Liver (tissue), 9 donors: ENCODE results near the gene CAPG. TPM values are rescaled to one million over a fixed set of nuclear protein-coding genes. Genes with fewer than 3 reads are reported as not detected.

Experiments used
- DNase-seq: peaks from one replicate; pipeline ENCODE4 v3.0.0-alpha.2; 2017; ENCODE audit warnings: low spot score
- H3K27ac ChIP-seq, 2 donors: one replicate each; pipeline ENCODE4 v1.7.0; 2013; ENCODE audit warnings: inconsistent platforms in 2 of 2, low read length in 2 of 2, control low read depth in 1 of 2, low read depth in 1 of 2, mild to moderate bottlenecking in 1 of 2
- H3K27me3 ChIP-seq, 4 donors: one replicate each; pipeline versions ENCODE4 v1.6.1 to v1.7.0; 2013; ENCODE audit warnings: low read length in 3 of 4, inconsistent platforms in 1 of 4, mild to moderate bottlenecking in 1 of 4, moderate library complexity in 1 of 4; ENCODE audit not compliant: control insufficient read depth in 4 of 4, insufficient read depth in 4 of 4
- H3K36me3 ChIP-seq, 4 donors: one replicate each; pipeline versions ENCODE4 v1.6.1 to v1.7.0; 2013; ENCODE audit warnings: low read length in 3 of 4, mild to moderate bottlenecking in 3 of 4, low read depth in 1 of 4, moderate library complexity in 1 of 4; ENCODE audit not compliant: control insufficient read depth in 4 of 4, insufficient read depth in 3 of 4
- H3K4me1 ChIP-seq, 4 donors: one replicate each; pipeline versions ENCODE4 v1.6.1 to v1.7.0; 2013; ENCODE audit warnings: low read length in 3 of 4, mild to moderate bottlenecking in 3 of 4, moderate library complexity in 1 of 4; ENCODE audit not compliant: control insufficient read depth in 4 of 4, insufficient read depth in 4 of 4
- H3K4me3 ChIP-seq, 3 donors: one replicate each; pipeline versions ENCODE4 v1.6.1 to v1.7.0; 2013; ENCODE audit warnings: low read length in 3 of 3, control low read depth in 1 of 3, low read depth in 1 of 3, mild to moderate bottlenecking in 1 of 3
- H3K9ac ChIP-seq, 2 donors: one replicate each; pipeline ENCODE4 v1.7.0; 2013; ENCODE audit warnings: low read length in 2 of 2, mild to moderate bottlenecking in 2 of 2, moderate library complexity in 2 of 2, control low read depth in 1 of 2, low read depth in 1 of 2
- H3K9me3 ChIP-seq, 4 donors: one replicate each; pipeline versions ENCODE4 v1.6.1 to v1.7.0; 2013; ENCODE audit warnings: low read length in 3 of 4; ENCODE audit not compliant: control insufficient read depth in 4 of 4
- EGR1 ChIP-seq, 2 donors: IDR thresholded peaks; 2 replicates each; pipeline ENCODE4 v1.6.1; 2016 to 2018; ENCODE audit warnings: antibody characterized with exemption in 2 of 2, low read depth in 2 of 2
- FOXA1 ChIP-seq: IDR thresholded peaks from 2 replicates; pipeline ENCODE4 v1.6.1; 2016; ENCODE audit warnings: antibody characterized with exemption
- FOXA2 ChIP-seq: IDR thresholded peaks from 2 replicates; pipeline ENCODE4 v1.6.1; 2016; ENCODE audit warnings: antibody characterized with exemption
- GABPA ChIP-seq, 2 donors: IDR thresholded peaks in 1 of 2; conservative IDR thresholded peaks in 1 of 2; 2 replicates each; pipeline ENCODE4 v1.6.1; 2016; ENCODE audit warnings: antibody characterized with exemption in 2 of 2, mild to moderate bottlenecking in 1 of 2, moderate library complexity in 1 of 2
- HNF4A ChIP-seq, 2 donors: conservative IDR thresholded peaks; 2 replicates each; pipeline ENCODE4 v1.6.1; 2016; ENCODE audit warnings: antibody characterized with exemption in 2 of 2, mild to moderate bottlenecking in 2 of 2
- HNF4G ChIP-seq: IDR thresholded peaks from 2 replicates; pipeline ENCODE4 v1.6.1; 2016; ENCODE audit warnings: antibody characterized with exemption
- JUND ChIP-seq, 2 donors: IDR thresholded peaks; 2 replicates each; pipeline ENCODE4 v1.6.1; 2016; ENCODE audit warnings: antibody characterized with exemption in 2 of 2
- NR2F2 ChIP-seq: IDR thresholded peaks from 2 replicates; pipeline ENCODE4 v1.6.1; 2016; ENCODE audit warnings: antibody characterized with exemption
- RAD21 ChIP-seq, 2 donors: IDR thresholded peaks; 2 replicates each; pipeline ENCODE4 v1.6.1; 2016; ENCODE audit warnings: antibody characterized with exemption in 2 of 2, mild to moderate bottlenecking in 2 of 2
- RXRA ChIP-seq, 2 donors: IDR thresholded peaks; 2 replicates each; pipeline ENCODE4 v1.6.1; 2017 to 2018; ENCODE audit warnings: antibody characterized with exemption in 2 of 2, mild to moderate bottlenecking in 1 of 2
- SP1 ChIP-seq: IDR thresholded peaks from 2 replicates; pipeline ENCODE4 v1.6.1; 2018; ENCODE audit warnings: antibody characterized with exemption, mild to moderate bottlenecking
- TAF1 ChIP-seq: conservative IDR thresholded peaks from 2 replicates; pipeline ENCODE4 v1.6.1; 2016; ENCODE audit warnings: antibody characterized with exemption, mild to moderate bottlenecking
- YY1 ChIP-seq: IDR thresholded peaks from 2 replicates; pipeline ENCODE4 v1.6.1; 2016; ENCODE audit warnings: antibody characterized with exemption, mild to moderate bottlenecking
- WGBS: extraction: QIAGEN DNeasy Blood & Tissue Kit; methylation state at CpG from one replicate; pipeline ENCODE4 v1.1.7; 2013; 5-methylcytosine and 5-hydroxymethylcytosine counted together
- polyA plus RNA-seq, 2 donors: library from polyadenylated mRNA; stranded (reverse) in 1 of 2; unstranded in 1 of 2; fragments of 200-250 nt in 1 of 2; fragments of >200 nt in 1 of 2; fragmentation: Nextera tagmentation in 1 of 2; extraction: Ambion mirVana in 1 of 2; gene quantifications; one replicate each; pipeline versions ENCODE4 v1.2.1 to v1.2.3, GENCODE V29; 2013 to 2015
- total RNA-seq, 2 donors: library from RNA; depleted of rRNA; stranded (reverse); fragments of >200 nt; gene quantifications; one replicate each; pipeline ENCODE4 v1.2.3, GENCODE V29; 2014
- TF ChIP-seq, protein P1 (sequence below): IDR thresholded peaks from 2 replicates; pipeline ENCODE4 v1.6.1; 2016; ENCODE audit warnings: antibody characterized with exemption
- TF ChIP-seq, protein P2 (sequence below): fragments of 150-350 bp; IDR thresholded peaks from 2 replicates; pipeline ENCODE4 v1.5.1; 2017; ENCODE audit warnings: improper control_type of control experiment, low read depth, low read length; ENCODE audit not compliant: missing input control
- TF ChIP-seq, protein P3 (sequence below): IDR thresholded peaks from 2 replicates; pipeline ENCODE4 v1.6.1; 2016; ENCODE audit warnings: antibody characterized with exemption, mild to moderate bottlenecking
- TF ChIP-seq, protein P4 (sequence below): IDR thresholded peaks from 2 replicates; pipeline ENCODE4 v1.6.1; 2016; ENCODE audit warnings: antibody characterized with exemption
- TF ChIP-seq, protein P5 (sequence below): IDR thresholded peaks from 2 replicates; pipeline ENCODE4 v1.6.1; 2016; ENCODE audit warnings: antibody characterized with exemption
- donor health status: healthy.
- donor health status: healthy.
- donor health status: healthy.
- donor health status: healthy.
- donor health status: healthy.

Gene CAPG
- total and polyA plus RNA-seq, 4 donors = 2.7 to 19.3 (median 5.2) TPM

DNA sequence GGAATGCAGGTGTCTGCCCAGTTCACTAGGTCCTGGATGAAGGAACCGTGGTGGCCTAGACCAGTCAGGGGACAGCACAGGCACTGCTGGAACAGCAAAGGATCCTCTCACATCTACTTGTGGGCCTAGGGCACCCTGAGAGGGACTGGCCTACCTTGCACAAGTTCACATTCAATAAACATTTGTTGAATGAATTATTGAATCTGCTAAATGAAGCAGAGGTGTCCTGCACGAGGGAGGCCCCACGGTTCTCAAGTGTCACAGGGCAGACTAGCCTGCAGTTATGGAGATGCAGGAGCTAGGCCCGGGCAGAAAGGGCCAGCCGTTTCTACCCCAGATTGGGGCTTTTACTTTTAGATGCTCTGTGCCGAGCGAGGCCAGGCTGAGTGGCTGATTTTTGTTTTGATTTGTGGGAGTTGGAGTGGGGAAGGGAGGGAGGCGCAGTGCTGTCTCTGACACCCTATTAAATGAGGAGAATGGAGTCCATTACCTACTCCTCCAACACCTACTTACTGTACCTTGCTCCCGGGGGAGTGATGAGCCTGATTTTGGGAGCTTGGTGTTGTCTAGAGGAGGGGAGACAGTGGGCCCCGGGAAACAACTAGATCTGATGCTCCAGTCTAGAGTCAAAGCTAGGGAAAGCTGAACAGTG is 26.8 kb upstream of the CAPG start:
- WGBS = 71% methylated on average over 10 of the region's 10 CpGs
- Histone ChIP-seq H3K9ac (peak overlapping the region; percentile 37 to 39), H3K36me3 (no peaks in the 10 kb centered on the region), H3K9me3 (no peaks in the 10 kb centered on the region), H3K4me1 (peaks cover 16 to 23% (median 20%) of the 10 kb centered on the region in 4 donors), H3K27ac (peak overlapping the region; percentile 57 to 86), H3K4me3 (no peak overlapping the region), H3K27me3 (no peaks in the 10 kb centered on the region)
- no peak for DNase-seq
- TF ChIP-seq SP1 (no peak), EGR1 (IDR thresholded peaks at IDR 0.05; ENCODE audit: low read depth in 2 of 2) (no peak), YY1 (no peak), JUND (IDR thresholded peaks at IDR 0.05) (no peak), RAD21 (IDR thresholded peaks at IDR 0.05) (no peak), TAF1 (no peak), FOXA2 (no peak), FOXA1 (no peak), GABPA (IDR thresholded peaks at IDR 0.05 in 1 of 2, conservative IDR thresholded peaks at IDR 0.05 in 1 of 2) (no peak), NR2F2 (no peak), RXRA (IDR thresholded peaks at IDR 0.05) (no peak), HNF4A (conservative IDR thresholded peaks at IDR 0.05) (no peak), HNF4G (no peak)
- TF ChIP-seq, protein P1, sequence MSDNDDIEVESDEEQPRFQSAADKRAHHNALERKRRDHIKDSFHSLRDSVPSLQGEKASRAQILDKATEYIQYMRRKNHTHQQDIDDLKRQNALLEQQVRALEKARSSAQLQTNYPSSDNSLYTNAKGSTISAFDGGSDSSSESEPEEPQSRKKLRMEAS = no peak
- TF ChIP-seq, protein P2, sequence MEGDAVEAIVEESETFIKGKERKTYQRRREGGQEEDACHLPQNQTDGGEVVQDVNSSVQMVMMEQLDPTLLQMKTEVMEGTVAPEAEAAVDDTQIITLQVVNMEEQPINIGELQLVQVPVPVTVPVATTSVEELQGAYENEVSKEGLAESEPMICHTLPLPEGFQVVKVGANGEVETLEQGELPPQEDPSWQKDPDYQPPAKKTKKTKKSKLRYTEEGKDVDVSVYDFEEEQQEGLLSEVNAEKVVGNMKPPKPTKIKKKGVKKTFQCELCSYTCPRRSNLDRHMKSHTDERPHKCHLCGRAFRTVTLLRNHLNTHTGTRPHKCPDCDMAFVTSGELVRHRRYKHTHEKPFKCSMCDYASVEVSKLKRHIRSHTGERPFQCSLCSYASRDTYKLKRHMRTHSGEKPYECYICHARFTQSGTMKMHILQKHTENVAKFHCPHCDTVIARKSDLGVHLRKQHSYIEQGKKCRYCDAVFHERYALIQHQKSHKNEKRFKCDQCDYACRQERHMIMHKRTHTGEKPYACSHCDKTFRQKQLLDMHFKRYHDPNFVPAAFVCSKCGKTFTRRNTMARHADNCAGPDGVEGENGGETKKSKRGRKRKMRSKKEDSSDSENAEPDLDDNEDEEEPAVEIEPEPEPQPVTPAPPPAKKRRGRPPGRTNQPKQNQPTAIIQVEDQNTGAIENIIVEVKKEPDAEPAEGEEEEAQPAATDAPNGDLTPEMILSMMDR = no peak
- TF ChIP-seq, protein P3, sequence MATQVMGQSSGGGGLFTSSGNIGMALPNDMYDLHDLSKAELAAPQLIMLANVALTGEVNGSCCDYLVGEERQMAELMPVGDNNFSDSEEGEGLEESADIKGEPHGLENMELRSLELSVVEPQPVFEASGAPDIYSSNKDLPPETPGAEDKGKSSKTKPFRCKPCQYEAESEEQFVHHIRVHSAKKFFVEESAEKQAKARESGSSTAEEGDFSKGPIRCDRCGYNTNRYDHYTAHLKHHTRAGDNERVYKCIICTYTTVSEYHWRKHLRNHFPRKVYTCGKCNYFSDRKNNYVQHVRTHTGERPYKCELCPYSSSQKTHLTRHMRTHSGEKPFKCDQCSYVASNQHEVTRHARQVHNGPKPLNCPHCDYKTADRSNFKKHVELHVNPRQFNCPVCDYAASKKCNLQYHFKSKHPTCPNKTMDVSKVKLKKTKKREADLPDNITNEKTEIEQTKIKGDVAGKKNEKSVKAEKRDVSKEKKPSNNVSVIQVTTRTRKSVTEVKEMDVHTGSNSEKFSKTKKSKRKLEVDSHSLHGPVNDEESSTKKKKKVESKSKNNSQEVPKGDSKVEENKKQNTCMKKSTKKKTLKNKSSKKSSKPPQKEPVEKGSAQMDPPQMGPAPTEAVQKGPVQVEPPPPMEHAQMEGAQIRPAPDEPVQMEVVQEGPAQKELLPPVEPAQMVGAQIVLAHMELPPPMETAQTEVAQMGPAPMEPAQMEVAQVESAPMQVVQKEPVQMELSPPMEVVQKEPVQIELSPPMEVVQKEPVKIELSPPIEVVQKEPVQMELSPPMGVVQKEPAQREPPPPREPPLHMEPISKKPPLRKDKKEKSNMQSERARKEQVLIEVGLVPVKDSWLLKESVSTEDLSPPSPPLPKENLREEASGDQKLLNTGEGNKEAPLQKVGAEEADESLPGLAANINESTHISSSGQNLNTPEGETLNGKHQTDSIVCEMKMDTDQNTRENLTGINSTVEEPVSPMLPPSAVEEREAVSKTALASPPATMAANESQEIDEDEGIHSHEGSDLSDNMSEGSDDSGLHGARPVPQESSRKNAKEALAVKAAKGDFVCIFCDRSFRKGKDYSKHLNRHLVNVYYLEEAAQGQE = no peak
- TF ChIP-seq, protein P4, sequence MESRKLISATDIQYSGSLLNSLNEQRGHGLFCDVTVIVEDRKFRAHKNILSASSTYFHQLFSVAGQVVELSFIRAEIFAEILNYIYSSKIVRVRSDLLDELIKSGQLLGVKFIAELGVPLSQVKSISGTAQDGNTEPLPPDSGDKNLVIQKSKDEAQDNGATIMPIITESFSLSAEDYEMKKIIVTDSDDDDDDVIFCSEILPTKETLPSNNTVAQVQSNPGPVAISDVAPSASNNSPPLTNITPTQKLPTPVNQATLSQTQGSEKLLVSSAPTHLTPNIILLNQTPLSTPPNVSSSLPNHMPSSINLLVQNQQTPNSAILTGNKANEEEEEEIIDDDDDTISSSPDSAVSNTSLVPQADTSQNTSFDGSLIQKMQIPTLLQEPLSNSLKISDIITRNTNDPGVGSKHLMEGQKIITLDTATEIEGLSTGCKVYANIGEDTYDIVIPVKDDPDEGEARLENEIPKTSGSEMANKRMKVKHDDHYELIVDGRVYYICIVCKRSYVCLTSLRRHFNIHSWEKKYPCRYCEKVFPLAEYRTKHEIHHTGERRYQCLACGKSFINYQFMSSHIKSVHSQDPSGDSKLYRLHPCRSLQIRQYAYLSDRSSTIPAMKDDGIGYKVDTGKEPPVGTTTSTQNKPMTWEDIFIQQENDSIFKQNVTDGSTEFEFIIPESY = no peak
- TF ChIP-seq, protein P5, sequence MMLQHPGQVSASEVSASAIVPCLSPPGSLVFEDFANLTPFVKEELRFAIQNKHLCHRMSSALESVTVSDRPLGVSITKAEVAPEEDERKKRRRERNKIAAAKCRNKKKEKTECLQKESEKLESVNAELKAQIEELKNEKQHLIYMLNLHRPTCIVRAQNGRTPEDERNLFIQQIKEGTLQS = no peak
